Ascending aorta (tissue), 2 donors: ENCODE results near the gene DHX34. TPM values are rescaled to one million over a fixed set of nuclear protein-coding genes. Genes with fewer than 3 reads are reported as not detected.

Source experiments
- DNase-seq, 2 donors: peaks; one replicate each; pipeline ENCODE4 v3.0.0-alpha.2; 2019; ENCODE audit warnings: low spot score in 2 of 2
- H3K27ac ChIP-seq, 2 donors: fragments of 200-600 bp; sonication (generic); one replicate each; pipeline ENCODE4 v1.5.1; 2016 to 2017; ENCODE audit warnings: mild to moderate bottlenecking in 1 of 2
- H3K27me3 ChIP-seq: fragments of 200-600 bp; sonication (generic); one replicate; pipeline ENCODE4 v1.5.1; 2017
- H3K36me3 ChIP-seq, 2 donors: fragments of 200-600 bp; sonication (generic); one replicate each; pipeline ENCODE4 v1.5.1; 2016
- H3K4me1 ChIP-seq, 2 donors: fragments of 200-600 bp; sonication (generic); one replicate each; pipeline ENCODE4 v1.5.1; 2016 to 2017; ENCODE audit warnings: mild to moderate bottlenecking in 1 of 2
- H3K4me3 ChIP-seq, 2 donors: fragments of 200-600 bp; sonication (generic); one replicate each; pipeline ENCODE4 v1.5.1; 2016 to 2017; ENCODE audit warnings: mild to moderate bottlenecking in 1 of 2
- H3K9me3 ChIP-seq, 2 donors: fragments of 200-600 bp; sonication (generic); one replicate each; pipeline ENCODE4 v1.5.1; 2016
- CTCF ChIP-seq, 3 experiments: fragments of 200-600 bp in 2 of 3; fragments of 450-650 bp in 1 of 3; sonication (generic) in 2 of 3; IDR thresholded peaks; one replicate each; pipeline ENCODE4 v1.5.1; 2016 to 2019; ENCODE audit warnings: antibody characterized with exemption in 3 of 3, mild to moderate bottlenecking in 1 of 3, moderate library complexity in 1 of 3
- intact Hi-C: fragments of 100-400 bp; cut with DNase I; formaldehyde crosslinking; loops from one replicate; pipeline ENCODE4 v1.15.1; 2023
- total RNA-seq: library from RNA; depleted of rRNA; stranded (reverse); fragments of >200 nt; gene quantifications from one replicate; pipeline ENCODE4 v1.1.0, GENCODE V29; 2016

Gene DHX34
- total RNA-seq, 1 donor from 2014 or later, result 8.0 TPM

- no peak overlapping the region for H3K27ac ChIP-seq
- H3K27me3 ChIP-seq, result peaks cover 6% of the 10 kb centered on the region
- H3K4me1 ChIP-seq, result peaks cover 3 to 7% of the 10 kb centered on the region in 2 donors
- H3K36me3 ChIP-seq, result no peaks in the 10 kb centered on the region
- no peak overlapping the region for H3K4me3 ChIP-seq
- TF ChIP-seq CTCF (IDR thresholded peaks at IDR 0.05), result no peak
- no peak for DNase-seq
- no peaks in the 10 kb centered on the region for H3K9me3 ChIP-seq
- intact Hi-C loops, result no loop called here
Observed at GRCh38 chr19:47416643-47416985, 67.5 kb downstream of the DHX34 start.

GRCh38 chr19:47417107-47417745, 68.1 kb downstream of the DHX34 start:
- Histone ChIP-seq H3K27me3 (peaks cover 6% of the 10 kb centered on the region), H3K36me3 (no peaks in the 10 kb centered on the region), H3K4me1 (peaks cover 7 to 8% of the 10 kb centered on the region in 2 donors), H3K27ac (no peak overlapping the region), H3K9me3 (no peaks in the 10 kb centered on the region), H3K4me3 (no peak overlapping the region)
- intact Hi-C loops, result no loop called here
- no peak for DNase-seq
- TF ChIP-seq CTCF (IDR thresholded peaks at IDR 0.05), result no peak

- Histone ChIP-seq H3K27ac (no peak overlapping the region), H3K27me3 (peaks cover 12% of the 10 kb centered on the region), H3K9me3 (no peaks in the 10 kb centered on the region), H3K4me1 (peaks cover 7 to 8% of the 10 kb centered on the region in 2 donors), H3K4me3 (peak overlapping the region; percentile 45 to 63), H3K36me3 (no peaks in the 10 kb centered on the region)
- no peak for DNase-seq
- TF ChIP-seq CTCF (IDR thresholded peaks at IDR 0.05), result no peak
- intact Hi-C loops, result no loop called here
Observed at GRCh38 chr19:47417746-47418691, 68.9 kb downstream of the DHX34 start.

GRCh38 chr19:47418692-47419029, 69.5 kb downstream of the DHX34 start:
- peaks cover 12% of the 10 kb centered on the region for H3K27me3 ChIP-seq
- intact Hi-C loops, result no loop called here
- H3K9me3 ChIP-seq, result no peaks in the 10 kb centered on the region
- H3K4me1 ChIP-seq, result peaks cover 7 to 8% of the 10 kb centered on the region in 2 donors
- no peaks in the 10 kb centered on the region for H3K36me3 ChIP-seq
- no peak for TF ChIP-seq CTCF (IDR thresholded peaks at IDR 0.05)
- H3K27ac ChIP-seq, result no peak overlapping the region
- H3K4me3 ChIP-seq, result peak overlapping the region; percentile 45 to 63
- no peak for DNase-seq

- TF ChIP-seq CTCF (IDR thresholded peaks at IDR 0.05), result no peak
- no peak within 1 kb of the TSS for H3K27ac ChIP-seq
- intact Hi-C loops, result no loop called here
- peak within 1 kb of the TSS; percentile 45 to 63 for H3K4me3 ChIP-seq
- H3K27me3 ChIP-seq, result peaks cover 12% of the 10 kb centered on the region
- H3K36me3 ChIP-seq, result no peaks in the 10 kb centered on the region
- peaks cover 7 to 8% of the 10 kb centered on the region in 2 donors for H3K4me1 ChIP-seq
- DNase-seq, result no peak
- H3K9me3 ChIP-seq, result no peaks in the 10 kb centered on the region
Observed at GRCh38 chr19:47419030-47419783, 70.1 kb downstream of the DHX34 start, which contains the start of gene MEIS3. TSS of gene MEIS3 (minus strand) at chr19:47419527. CDS start at chr19:47419081, 446 bp downstream.
